GM18498 (cell line): ENCODE results near the gene AMBP.

Experiments
- ATAC-seq: cut with Tn5 transposase; IDR thresholded peaks from one replicate; pipeline ENCODE4 v1.9.1; 2021; ENCODE audit warnings: mild to moderate bottlenecking, moderate library complexity; ENCODE audit not compliant: unreplicated experiment

Gene AMBP

DNA sequence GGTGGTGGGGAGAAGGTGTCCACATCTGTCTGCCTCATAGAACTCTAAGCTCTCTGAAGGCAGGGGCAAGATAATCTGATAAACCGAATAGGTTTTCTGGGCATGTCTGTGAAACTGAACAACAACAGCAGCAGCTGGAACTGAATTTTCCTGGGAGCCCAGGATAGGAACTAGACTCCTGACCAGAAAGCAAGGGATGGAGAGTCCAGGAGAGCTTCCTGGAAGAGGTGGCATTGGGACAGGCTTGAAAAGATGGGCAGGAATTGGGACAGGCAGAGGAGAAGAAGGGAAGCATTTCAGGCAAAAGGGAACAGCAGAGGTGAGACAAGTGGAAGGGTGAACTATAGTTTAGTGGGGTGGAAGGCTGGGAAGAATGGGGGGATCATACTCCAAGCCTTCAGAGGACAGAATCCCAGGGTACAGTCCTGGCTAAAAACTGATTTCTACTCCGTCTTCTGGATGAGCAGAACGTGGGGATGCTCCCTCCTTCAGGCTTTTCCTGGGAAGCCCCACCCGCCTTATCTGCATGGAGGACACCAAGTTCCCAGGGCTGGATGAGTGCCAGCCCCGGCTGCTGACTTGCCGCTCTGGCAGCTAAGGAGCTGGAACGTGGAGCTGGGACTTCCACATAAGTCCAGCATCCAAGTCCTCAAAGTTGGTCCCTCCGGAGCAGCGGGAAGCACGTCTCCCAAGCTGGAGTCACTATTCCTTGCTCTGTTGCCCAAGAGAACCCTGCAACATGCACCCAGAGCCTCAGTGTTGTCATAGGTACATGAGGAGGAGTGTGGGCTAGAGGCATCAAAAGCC lies 34.9 kb upstream of the AMBP start:
- no peak for ATAC-seq

- no peak for ATAC-seq
Measured at GRCh38 chr9:114112325-114112724, 34.2 kb upstream of the AMBP start.

- ATAC-seq: no peak
Measured at GRCh38 chr9:114110180-114110579, 32.1 kb upstream of the AMBP start.

DNA sequence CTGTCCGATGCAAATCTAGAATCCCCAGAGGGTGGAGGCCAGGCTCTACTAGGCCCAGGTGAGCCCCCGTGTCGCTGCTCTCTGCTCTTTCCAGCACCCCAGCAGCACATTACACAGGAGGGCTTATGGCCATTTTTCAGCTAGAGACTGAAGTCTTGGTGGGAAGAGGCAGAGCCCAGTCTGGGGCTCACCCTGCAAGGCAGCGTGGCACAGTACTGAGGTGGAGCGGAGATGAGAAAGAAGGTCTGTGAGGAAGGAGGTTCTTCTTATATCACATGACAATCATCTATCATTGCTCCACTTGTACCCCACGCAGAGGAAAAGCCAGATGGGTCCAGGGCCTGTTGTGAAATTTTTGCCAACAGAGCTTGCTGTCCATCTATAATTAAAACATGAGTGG lies 31.0 kb upstream of the AMBP start:
- ATAC-seq: no peak

DNA sequence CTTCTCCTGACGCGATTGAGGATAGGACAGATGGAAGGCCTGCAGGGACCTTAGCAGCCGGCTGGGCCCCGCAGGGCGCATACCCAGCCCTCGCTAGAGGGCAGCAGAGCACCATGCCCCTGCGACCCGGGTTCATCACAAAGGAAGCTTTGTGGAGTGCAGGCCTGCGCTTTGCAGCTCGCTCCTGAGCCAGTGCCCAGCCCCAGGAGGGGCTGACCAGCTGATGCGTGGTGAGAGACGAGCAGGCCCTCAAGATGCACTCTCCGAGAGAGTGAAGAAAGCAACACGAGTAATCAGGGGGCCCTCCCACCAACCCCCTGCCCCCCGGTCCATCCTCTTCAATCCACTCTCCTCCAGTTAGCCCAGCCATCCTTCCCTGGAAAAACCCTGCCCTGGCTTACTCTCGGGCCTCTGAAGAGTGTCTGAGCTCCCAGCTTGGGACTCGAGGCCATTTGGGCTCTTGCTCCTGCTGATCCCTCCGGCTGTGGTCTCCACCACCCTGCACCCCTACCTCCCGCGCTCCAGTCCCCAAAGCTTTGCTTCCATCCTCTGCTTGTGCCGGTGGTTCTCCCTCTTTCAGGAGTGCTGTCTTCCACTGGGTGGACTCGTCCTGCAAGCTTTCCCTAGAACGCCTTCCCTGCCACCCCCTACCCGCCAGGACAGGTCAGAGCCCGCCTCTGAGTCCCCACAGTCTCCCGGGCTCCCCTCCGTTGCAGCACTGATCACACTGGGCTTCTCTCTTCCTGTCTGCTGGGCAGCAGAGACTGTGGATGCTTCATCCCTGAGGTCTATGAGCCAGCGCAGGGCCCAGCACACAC lies 30.1 kb upstream of the AMBP start:
- no peak for ATAC-seq

- no peak for ATAC-seq
Measured at GRCh38 chr9:114107286-114108001, 29.3 kb upstream of the AMBP start.

GRCh38 chr9:114105236-114105635 lies 27.1 kb upstream of the AMBP start:
- no peak for ATAC-seq

DNA sequence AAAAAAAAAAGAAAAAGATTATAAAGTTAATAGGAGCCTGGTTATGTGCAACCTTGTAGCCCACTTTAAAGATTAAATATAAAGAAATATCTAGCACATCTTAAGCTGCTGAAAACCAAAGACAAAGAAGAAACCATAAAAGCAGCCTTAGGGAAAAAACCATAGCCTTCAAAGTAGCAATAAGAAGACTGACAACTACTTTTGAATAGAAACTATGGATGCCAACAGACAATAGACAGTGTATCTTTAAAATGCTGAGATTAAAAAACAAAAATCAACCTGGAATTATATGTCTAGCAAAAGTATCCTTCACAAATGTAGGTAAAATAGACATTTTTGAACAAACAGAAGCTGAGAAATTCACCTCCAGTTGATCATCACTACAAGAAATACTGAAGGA lies 24.4 kb upstream of the AMBP start:
- no peak for ATAC-seq

DNA sequence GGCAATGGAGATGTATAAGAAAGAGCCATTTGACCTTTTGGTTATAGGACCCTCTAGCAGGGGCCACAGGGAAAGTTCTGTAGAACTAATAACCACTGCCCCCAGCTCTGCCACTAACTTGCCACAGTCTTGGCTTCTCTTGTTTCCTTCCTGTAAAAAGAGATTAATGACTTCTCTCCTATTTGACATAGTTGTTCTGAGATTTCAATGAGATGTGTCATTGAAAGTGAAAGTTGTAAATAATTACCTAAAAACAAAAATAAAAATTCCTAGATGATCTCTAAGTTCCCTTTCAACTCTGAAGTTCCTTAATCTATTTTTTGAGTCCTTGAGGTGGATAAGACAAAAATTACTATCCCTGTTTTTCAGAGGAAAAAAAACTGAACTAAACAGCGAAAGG lies 22.4 kb upstream of the AMBP start:
- no peak for ATAC-seq

DNA sequence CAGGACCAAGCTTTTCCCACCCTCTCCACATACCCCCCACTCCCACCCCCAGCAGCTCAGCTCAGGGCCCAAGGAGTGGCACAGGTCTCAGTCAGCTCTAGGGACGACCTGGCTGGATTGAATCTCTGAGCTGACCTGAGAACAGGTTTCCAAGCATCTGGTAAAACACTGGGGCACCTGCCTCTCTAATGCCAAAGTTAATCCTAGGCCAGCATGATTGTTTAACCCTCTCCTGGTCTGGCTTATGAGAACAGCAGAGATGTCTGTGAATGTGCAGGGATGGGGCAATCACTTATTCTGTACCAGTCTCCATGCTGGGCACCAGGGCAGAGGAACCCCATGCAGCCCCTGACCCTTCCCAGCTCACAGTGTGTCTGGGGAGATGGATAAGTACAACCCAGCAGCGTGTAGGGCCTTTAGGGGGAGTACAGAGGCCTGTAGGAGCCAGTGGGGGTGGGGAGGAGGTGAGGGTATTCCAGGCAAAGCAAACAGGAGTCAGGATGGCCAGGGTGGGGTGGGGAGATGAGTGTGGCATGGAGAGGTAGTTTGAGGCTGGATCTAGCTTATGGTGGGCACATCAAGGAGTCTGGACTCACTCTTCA lies 21.7 kb upstream of the AMBP start:
- no peak for ATAC-seq

GRCh38 chr9:114098936-114099668 lies 21.0 kb upstream of the AMBP start, which contains the start of gene KIF12:
TSS of gene KIF12 (minus strand) at chr9:114099292. CDS start at chr9:114099276, 16 bp downstream.
- no peak for ATAC-seq

- no peak for ATAC-seq
Measured at GRCh38 chr9:114098021-114098935, 20.2 kb upstream of the AMBP start.

DNA sequence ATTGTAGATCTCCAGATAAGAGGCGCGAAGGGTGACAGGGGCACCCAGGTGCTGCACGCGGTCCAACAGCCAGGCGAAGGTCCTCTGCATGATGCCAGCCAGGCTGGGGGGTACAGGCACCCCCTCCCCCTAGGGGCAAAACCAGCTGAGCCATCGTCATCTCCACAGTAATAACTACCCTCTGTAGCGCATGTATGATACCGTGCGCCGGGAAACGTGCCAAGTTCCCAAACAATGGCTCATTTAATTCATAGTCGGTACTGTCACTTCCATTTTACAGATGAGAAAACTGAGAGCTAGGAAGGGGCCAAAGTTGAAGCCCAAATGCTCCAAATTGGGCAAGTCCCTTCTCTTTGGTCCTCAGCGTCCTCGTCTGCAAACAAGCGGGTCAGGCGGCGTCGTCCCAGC lies 19.5 kb upstream of the AMBP start:
- no peak for ATAC-seq

GRCh38 chr9:114096866-114097612 lies 18.9 kb upstream of the AMBP start:
- ATAC-seq: no peak

DNA sequence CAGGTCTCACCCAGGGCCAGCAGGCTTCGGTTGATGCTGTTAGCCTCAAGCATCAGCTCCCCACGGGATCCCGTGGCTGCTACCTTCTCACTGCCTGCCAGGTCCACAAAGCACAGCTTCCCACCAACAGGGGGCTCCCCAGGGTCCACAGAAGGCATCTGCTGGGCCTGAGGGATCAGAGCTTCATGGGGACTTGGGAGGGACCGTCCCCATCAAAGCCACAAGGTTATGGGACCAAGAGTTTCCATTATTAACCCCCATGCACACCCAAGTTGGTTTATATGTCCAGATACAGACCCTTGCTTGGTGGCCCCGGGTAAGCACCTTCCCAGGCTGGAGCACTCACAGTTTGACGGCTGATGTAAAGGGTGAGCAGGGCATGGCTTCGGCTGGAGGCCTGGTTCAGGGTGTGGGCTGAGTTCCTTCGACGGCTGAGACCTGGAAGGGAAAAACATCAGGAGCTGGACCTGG lies 18.0 kb upstream of the AMBP start:
- no peak for ATAC-seq

- ATAC-seq: no peak
Measured at GRCh38 chr9:114094971-114095370, 16.9 kb upstream of the AMBP start.

- no peak for ATAC-seq
Measured at GRCh38 chr9:114093761-114094505, 15.8 kb upstream of the AMBP start.

DNA sequence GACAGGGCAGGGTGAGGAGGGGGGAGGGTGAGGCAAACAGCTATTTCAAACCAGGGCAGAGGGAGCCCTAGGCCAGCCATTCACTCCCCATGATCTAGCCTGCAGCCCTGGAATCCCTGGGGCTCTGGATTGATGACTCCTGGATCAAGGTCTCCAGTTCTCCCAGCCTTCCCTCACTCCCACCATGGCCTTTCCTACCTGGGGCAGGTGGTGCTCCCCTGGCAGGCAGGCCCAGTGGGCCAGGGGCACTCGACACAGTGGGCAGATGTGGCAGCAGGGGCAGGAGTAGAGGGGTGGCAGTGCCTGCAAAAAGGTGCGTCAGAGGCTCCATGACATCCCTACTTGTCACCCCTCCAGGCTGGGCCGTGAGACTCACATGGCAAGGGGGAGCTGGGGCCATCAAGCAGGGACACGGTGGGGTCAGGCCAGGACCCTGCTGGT lies 15.0 kb upstream of the AMBP start:
- no peak for ATAC-seq
